Mucosa of descending colon (tissue), 3 donors: ENCODE data around the gene CYB561D2. TPM values are rescaled to one million over a fixed set of nuclear protein-coding genes. Genes with fewer than 3 reads are reported as not detected.
A peak's percentile ranks its signal among the peaks of the same experiment; 100 is the strongest.

Experiments used
- ATAC-seq: fragments of 200-7000 bp; cut with Tn5 transposase; one replicate; pipeline ENCODE4 v1.9.1; 2020; ENCODE audit warnings: mild to moderate bottlenecking, moderate library complexity
- DNase-seq, 3 donors: peaks; one replicate each; pipeline ENCODE4 v3.0.0-alpha.2; 2020
- H3K36me3 ChIP-seq: fragments of 200-600 bp; one replicate; pipeline ENCODE4 v1.8.0; 2021; ENCODE audit warnings: low read depth, mild to moderate bottlenecking
- H3K4me1 ChIP-seq: fragments of 200-600 bp; one replicate; pipeline ENCODE4 v1.8.0; 2021; ENCODE audit warnings: low read depth, mild to moderate bottlenecking
- H3K4me3 ChIP-seq: fragments of 200-600 bp; one replicate; pipeline ENCODE4 v1.8.0; 2021; ENCODE audit warnings: mild to moderate bottlenecking
- H3K9me3 ChIP-seq: fragments of 200-600 bp; one replicate; pipeline ENCODE4 v1.8.0; 2021; ENCODE audit warnings: mild to moderate bottlenecking
- CTCF ChIP-seq: fragments of 200-600 bp; IDR thresholded peaks from one replicate; pipeline ENCODE4 v1.8.0; 2022; ENCODE audit warnings: antibody characterized with exemption, mild to moderate bottlenecking
- intact Hi-C, 2 donors: fragments of 100-400 bp; cut with DNase I in 1 of 2; cut with micrococcal nuclease in 1 of 2; formaldehyde crosslinking; loops; one replicate each; pipeline versions ENCODE4 v1.11.0 to v1.11.1; 2022; cut with DNase I, micrococcal nuclease
- total RNA-seq, 3 donors: library from RNA; stranded (reverse); fragmentation: NEBNext Ultra II Directional in 2 of 3; extraction: Animal tissue kit (Norgen Biotek cat#: 25700) in 2 of 3; gene quantifications; one replicate each; pipeline versions ENCODE4 v1.2.1 to v1.2.4, GENCODE V29; 2021 to 2023
- donor health status: DM: no; HTN: no; CAD: no; lungs with moderate emphysema.
- donor health status: DM: no; HTN: no; CAD: no.
- donor health status: DM: no; HTN: yes; CAD: no.

Gene CYB561D2
- total RNA-seq, 3 donors from 2014 or later: 20.5 to 37.6 (median 36.7) TPM

GRCh38 chr3:50354186-50354764, 3.6 kb downstream of the CYB561D2 start:
- peaks cover 56% of the 10 kb centered on the region for H3K4me1 ChIP-seq
- TF ChIP-seq CTCF: no peak
- H3K9me3 ChIP-seq: no peaks in the 10 kb centered on the region
- intact Hi-C loops: no loop called here
- H3K36me3 ChIP-seq: no peaks in the 10 kb centered on the region
- DNase-seq (no peak), ATAC-seq (no peak)
- H3K4me3 ChIP-seq: no peak overlapping the region

GRCh38 chr3:50354850-50355249, 4.2 kb downstream of the CYB561D2 start:
- DNase-seq (no peak), ATAC-seq (no peak)
- Histone ChIP-seq H3K36me3 (no peaks in the 10 kb centered on the region), H3K4me3 (no peak overlapping the region), H3K4me1 (peaks cover 50% of the 10 kb centered on the region), H3K9me3 (no peaks in the 10 kb centered on the region)
- intact Hi-C loops: no loop called here
- TF ChIP-seq CTCF: no peak

- intact Hi-C loops: no loop called here
- no peaks in the 10 kb centered on the region for H3K36me3 ChIP-seq
- no peak for ATAC-seq
- H3K4me3 ChIP-seq: no peak overlapping the region
- H3K4me1 ChIP-seq: peaks cover 49% of the 10 kb centered on the region
- TF ChIP-seq CTCF: no peak
- no peaks in the 10 kb centered on the region for H3K9me3 ChIP-seq
- DNase-seq: no peak
Observed at GRCh38 chr3:50355829-50356552, 5.3 kb downstream of the CYB561D2 start.

GRCh38 chr3:50356553-50356952, 5.9 kb downstream of the CYB561D2 start:
- no peak for TF ChIP-seq CTCF
- ATAC-seq (peak; percentile 67), DNase-seq (peak; percentile 78 to 89 (median 80))
- Histone ChIP-seq H3K36me3 (no peaks in the 10 kb centered on the region), H3K4me1 (peaks cover 44% of the 10 kb centered on the region), H3K4me3 (no peak overlapping the region), H3K9me3 (no peaks in the 10 kb centered on the region)
- intact Hi-C loops: no loop called here

- Histone ChIP-seq H3K4me3 (no peak overlapping the region), H3K36me3 (no peaks in the 10 kb centered on the region), H3K4me1 (peaks cover 36% of the 10 kb centered on the region), H3K9me3 (no peaks in the 10 kb centered on the region)
- TF ChIP-seq CTCF: no peak
- ATAC-seq (no peak), DNase-seq (no peak)
- intact Hi-C loops: no loop called here
Observed at GRCh38 chr3:50357481-50357880, 6.8 kb downstream of the CYB561D2 start.
